WTC11 (cell line): Measurements from ENCODE around the gene FOXO1.

ENCODE experiments used
- NFYB ChIP-seq: sonication (generic); formaldehyde crosslinking; conservative IDR thresholded peaks from 2 replicates; pipeline ENCODE4 v1.8.0; 2022; ENCODE audit warnings: low read depth, missing genetic modification reagents
- SMAD3 ChIP-seq: sonication (generic); formaldehyde crosslinking; IDR thresholded peaks from 2 replicates; pipeline ENCODE4 v1.8.0; 2022; ENCODE audit warnings: missing genetic modification reagents, mild to moderate bottlenecking, borderline replicate concordance
- TEAD1 ChIP-seq: sonication (generic); formaldehyde crosslinking; IDR thresholded peaks from 2 replicates; pipeline ENCODE4 v1.8.0; 2022; ENCODE audit warnings: mild to moderate bottlenecking, missing genetic modification reagents
- TF ChIP-seq, protein P1 (sequence below): fragments of 200-600 bp; IDR thresholded peaks from 2 replicates; pipeline ENCODE4 v1.8.0; 2022; ENCODE audit warnings: antibody characterized with exemption
- TF ChIP-seq, protein P2 (sequence below): sonication (generic); formaldehyde crosslinking; conservative IDR thresholded peaks from 2 replicates; pipeline ENCODE4 v1.8.1; 2023; ENCODE audit warnings: mild to moderate bottlenecking, low read depth, missing genetic modification reagents, moderate library complexity
- TF ChIP-seq, protein P3 (sequence below): sonication (generic); formaldehyde crosslinking; IDR thresholded peaks from 2 replicates; pipeline ENCODE4 v1.8.1; 2023; ENCODE audit warnings: mild to moderate bottlenecking, missing genetic modification reagents
- TF ChIP-seq, protein P4 (sequence below): fragments of 250-450 bp; sonication (Bioruptor Pico); IDR thresholded peaks from 2 replicates; pipeline ENCODE4 v2.1.2; 2022; ENCODE audit warnings: mild to moderate bottlenecking, moderate library complexity

DNA sequence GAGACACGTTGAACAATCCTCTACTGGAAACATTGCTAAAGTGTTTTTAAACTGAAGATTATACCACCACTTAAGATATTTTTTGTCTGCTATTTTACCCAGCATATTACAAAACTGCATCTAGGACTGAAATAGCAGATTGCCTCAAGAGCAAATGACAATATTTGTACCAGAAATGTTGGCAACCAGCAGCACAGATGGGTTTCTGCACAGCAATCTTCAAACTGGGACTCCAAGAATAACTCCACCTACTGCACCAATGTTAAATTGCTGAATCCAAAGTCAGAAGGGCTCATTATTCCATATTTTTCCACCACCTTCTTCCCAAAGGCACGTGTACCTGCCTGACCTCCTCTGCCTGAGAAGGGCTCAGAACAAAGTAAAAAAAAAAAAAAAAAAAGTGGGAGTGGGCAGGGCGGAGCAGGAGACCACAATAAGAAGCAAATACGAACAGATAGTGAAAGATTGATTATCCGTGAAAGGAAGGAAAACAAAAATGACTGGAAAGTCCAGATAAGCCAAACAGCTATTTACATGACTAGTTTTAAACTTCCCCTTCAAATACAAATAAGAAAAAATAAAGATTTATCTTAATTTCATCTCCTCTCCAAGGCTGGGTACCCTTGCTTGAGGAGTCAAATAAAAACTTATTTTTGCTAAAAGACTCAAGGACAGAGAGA lies 79.4 kb downstream of the FOXO1 start:
- TF ChIP-seq, protein P1, sequence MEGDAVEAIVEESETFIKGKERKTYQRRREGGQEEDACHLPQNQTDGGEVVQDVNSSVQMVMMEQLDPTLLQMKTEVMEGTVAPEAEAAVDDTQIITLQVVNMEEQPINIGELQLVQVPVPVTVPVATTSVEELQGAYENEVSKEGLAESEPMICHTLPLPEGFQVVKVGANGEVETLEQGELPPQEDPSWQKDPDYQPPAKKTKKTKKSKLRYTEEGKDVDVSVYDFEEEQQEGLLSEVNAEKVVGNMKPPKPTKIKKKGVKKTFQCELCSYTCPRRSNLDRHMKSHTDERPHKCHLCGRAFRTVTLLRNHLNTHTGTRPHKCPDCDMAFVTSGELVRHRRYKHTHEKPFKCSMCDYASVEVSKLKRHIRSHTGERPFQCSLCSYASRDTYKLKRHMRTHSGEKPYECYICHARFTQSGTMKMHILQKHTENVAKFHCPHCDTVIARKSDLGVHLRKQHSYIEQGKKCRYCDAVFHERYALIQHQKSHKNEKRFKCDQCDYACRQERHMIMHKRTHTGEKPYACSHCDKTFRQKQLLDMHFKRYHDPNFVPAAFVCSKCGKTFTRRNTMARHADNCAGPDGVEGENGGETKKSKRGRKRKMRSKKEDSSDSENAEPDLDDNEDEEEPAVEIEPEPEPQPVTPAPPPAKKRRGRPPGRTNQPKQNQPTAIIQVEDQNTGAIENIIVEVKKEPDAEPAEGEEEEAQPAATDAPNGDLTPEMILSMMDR: no peak
- no peak for TF ChIP-seq NFYB
- no peak for TF ChIP-seq TEAD1 (CRISPR knock-in tag)
- TF ChIP-seq, protein P2, sequence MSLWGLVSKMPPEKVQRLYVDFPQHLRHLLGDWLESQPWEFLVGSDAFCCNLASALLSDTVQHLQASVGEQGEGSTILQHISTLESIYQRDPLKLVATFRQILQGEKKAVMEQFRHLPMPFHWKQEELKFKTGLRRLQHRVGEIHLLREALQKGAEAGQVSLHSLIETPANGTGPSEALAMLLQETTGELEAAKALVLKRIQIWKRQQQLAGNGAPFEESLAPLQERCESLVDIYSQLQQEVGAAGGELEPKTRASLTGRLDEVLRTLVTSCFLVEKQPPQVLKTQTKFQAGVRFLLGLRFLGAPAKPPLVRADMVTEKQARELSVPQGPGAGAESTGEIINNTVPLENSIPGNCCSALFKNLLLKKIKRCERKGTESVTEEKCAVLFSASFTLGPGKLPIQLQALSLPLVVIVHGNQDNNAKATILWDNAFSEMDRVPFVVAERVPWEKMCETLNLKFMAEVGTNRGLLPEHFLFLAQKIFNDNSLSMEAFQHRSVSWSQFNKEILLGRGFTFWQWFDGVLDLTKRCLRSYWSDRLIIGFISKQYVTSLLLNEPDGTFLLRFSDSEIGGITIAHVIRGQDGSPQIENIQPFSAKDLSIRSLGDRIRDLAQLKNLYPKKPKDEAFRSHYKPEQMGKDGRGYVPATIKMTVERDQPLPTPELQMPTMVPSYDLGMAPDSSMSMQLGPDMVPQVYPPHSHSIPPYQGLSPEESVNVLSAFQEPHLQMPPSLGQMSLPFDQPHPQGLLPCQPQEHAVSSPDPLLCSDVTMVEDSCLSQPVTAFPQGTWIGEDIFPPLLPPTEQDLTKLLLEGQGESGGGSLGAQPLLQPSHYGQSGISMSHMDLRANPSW (CRISPR knock-in tag): no peak
- TF ChIP-seq, protein P3, sequence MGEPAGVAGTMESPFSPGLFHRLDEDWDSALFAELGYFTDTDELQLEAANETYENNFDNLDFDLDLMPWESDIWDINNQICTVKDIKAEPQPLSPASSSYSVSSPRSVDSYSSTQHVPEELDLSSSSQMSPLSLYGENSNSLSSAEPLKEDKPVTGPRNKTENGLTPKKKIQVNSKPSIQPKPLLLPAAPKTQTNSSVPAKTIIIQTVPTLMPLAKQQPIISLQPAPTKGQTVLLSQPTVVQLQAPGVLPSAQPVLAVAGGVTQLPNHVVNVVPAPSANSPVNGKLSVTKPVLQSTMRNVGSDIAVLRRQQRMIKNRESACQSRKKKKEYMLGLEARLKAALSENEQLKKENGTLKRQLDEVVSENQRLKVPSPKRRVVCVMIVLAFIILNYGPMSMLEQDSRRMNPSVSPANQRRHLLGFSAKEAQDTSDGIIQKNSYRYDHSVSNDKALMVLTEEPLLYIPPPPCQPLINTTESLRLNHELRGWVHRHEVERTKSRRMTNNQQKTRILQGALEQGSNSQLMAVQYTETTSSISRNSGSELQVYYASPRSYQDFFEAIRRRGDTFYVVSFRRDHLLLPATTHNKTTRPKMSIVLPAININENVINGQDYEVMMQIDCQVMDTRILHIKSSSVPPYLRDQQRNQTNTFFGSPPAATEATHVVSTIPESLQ: no peak
- TF ChIP-seq SMAD3 (CRISPR knock-in tag): no peak
- TF ChIP-seq, protein P4, sequence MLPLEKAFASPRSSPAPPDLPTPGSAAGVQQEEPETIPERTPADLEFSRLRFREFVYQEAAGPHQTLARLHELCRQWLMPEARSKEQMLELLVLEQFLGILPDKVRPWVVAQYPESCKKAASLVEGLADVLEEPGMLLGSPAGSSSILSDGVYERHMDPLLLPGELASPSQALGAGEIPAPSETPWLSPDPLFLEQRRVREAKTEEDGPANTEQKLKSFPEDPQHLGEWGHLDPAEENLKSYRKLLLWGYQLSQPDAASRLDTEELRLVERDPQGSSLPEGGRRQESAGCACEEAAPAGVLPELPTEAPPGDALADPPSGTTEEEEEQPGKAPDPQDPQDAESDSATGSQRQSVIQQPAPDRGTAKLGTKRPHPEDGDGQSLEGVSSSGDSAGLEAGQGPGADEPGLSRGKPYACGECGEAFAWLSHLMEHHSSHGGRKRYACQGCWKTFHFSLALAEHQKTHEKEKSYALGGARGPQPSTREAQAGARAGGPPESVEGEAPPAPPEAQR: no peak
